Measurements from ENCODE around the gene MGST2.

DNA sequence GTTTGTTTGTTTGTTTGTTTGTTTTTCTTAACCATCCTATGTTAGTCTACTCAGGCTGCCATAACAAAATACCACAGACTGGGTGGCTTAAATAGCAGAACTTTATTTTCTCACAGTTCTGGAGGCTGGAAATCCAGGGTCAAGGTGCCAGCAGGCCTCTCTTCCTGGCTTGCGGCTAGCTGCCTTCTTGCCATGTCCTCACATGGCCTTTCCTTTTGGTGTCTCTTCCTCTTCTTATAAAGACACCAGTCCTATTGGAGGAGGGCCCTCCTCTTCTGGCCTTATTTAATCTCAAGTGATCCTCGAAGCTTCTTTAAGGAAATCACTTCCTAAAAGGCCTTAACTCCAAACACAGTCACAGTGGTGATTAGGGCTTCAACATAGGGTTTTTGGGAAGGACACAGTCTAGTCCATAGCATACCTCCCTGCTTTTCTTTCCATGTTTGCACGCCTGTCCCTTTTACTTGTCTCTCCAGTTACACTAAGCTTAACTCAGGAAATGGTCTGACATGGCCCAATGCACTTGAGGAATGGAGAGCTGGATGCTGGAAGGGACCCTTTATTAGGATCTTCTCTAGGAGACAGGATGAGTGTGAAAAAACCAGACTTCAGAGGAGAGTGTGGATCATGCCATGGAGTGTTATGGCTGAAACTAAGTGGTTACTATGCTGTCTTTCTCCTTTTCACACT, 36.0 kb upstream of the MGST2 start:
- TF ChIP-seq, protein P1, sequence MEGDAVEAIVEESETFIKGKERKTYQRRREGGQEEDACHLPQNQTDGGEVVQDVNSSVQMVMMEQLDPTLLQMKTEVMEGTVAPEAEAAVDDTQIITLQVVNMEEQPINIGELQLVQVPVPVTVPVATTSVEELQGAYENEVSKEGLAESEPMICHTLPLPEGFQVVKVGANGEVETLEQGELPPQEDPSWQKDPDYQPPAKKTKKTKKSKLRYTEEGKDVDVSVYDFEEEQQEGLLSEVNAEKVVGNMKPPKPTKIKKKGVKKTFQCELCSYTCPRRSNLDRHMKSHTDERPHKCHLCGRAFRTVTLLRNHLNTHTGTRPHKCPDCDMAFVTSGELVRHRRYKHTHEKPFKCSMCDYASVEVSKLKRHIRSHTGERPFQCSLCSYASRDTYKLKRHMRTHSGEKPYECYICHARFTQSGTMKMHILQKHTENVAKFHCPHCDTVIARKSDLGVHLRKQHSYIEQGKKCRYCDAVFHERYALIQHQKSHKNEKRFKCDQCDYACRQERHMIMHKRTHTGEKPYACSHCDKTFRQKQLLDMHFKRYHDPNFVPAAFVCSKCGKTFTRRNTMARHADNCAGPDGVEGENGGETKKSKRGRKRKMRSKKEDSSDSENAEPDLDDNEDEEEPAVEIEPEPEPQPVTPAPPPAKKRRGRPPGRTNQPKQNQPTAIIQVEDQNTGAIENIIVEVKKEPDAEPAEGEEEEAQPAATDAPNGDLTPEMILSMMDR (IDR thresholded peaks at IDR 0.05), result no peak
- no peak for TF ChIP-seq POLR2A (IDR thresholded peaks at IDR 0.05)

Measured in prostate gland (tissue), 2 donors.